Uterus (tissue), 2 donors: Measurements from ENCODE around the gene OBI1.

ENCODE experiments used
- POLR2A ChIP-seq, 2 donors: fragments of 450-650 bp; IDR thresholded peaks; one replicate each; pipeline ENCODE4 v1.6.1; 2016; ENCODE audit warnings: antibody characterized with exemption in 2 of 2, mild to moderate bottlenecking in 1 of 2, moderate library complexity in 1 of 2
- TF ChIP-seq, protein P1 (sequence below), 4 experiments: fragments of 200-600 bp in 2 of 4; fragments of 450-650 bp in 2 of 4; sonication (generic) in 2 of 4; IDR thresholded peaks; one replicate each; pipeline ENCODE4 v1.5.1; 2016 to 2019; ENCODE audit warnings: antibody characterized with exemption in 4 of 4, mild to moderate bottlenecking in 2 of 4, moderate library complexity in 1 of 4

DNA sequence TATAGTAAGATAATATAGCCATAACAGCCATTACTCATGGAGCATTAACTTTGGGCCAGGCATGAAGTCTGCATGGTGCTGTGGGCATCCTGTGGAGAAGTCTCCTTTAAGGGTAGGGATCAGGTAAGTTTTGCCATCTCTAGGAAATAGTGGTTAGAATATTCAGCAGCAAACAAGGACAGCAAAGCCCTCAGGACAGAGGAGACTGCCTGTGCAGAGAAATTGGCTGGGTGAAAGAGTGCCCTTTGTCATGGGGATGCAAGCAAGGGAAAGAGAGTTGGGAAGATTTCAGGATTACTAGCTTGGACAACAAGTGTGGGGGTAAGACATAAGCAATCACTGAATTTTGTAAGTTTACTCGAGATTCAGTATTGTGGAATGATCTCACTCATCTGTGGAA, 15.7 kb upstream of the OBI1 start:
- TF ChIP-seq POLR2A (IDR thresholded peaks at IDR 0.05), result no peak
- TF ChIP-seq, protein P1, sequence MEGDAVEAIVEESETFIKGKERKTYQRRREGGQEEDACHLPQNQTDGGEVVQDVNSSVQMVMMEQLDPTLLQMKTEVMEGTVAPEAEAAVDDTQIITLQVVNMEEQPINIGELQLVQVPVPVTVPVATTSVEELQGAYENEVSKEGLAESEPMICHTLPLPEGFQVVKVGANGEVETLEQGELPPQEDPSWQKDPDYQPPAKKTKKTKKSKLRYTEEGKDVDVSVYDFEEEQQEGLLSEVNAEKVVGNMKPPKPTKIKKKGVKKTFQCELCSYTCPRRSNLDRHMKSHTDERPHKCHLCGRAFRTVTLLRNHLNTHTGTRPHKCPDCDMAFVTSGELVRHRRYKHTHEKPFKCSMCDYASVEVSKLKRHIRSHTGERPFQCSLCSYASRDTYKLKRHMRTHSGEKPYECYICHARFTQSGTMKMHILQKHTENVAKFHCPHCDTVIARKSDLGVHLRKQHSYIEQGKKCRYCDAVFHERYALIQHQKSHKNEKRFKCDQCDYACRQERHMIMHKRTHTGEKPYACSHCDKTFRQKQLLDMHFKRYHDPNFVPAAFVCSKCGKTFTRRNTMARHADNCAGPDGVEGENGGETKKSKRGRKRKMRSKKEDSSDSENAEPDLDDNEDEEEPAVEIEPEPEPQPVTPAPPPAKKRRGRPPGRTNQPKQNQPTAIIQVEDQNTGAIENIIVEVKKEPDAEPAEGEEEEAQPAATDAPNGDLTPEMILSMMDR (IDR thresholded peaks at IDR 0.05), result no peak
